ENCODE results near the gene CPT1C. TPM values are rescaled to one million over a fixed set of nuclear protein-coding genes. Genes with fewer than 3 reads are reported as not detected.

Gene CPT1C
- total and polyA plus RNA-seq, 2 of the 8 experiments (the other 6 are each of a cell fraction or from before 2014, with no cell fraction given), result 79.6 to 91.8 TPM

- TF ChIP-seq HDAC2 (IDR thresholded peaks at IDR 0.05; ENCODE audit: borderline replicate concordance in 1 of 2, low read depth in 2 of 2, low read length in 2 of 2) (no peak), JUND (IDR thresholded peaks at IDR 0.05; ENCODE audit: low read length) (no peak), CTBP2 (IDR thresholded peaks at IDR 0.05; ENCODE audit: borderline replicate concordance, insufficient read depth, insufficient read length, low read length) (no peak)
These were observed 27.6 kb downstream of the CPT1C start (continued) for GRCh38 chr19:49718511-49718910.

Measured in H1 (cell line).